OCI-LY7 (cell line): Measurements from ENCODE around the gene SLC9A9. TPM values are rescaled to one million over a fixed set of nuclear protein-coding genes. Genes with fewer than 3 reads are reported as not detected.

Experiments used
- BruUV-seq: library from RNA; stranded (reverse); fragments of 400-500 nt; replicated peaks from 2 replicates; lab custom pipeline; 2021; lab: Mats Ljungman, UMichigan
- CTCF ChIA-PET: fragments of 300-600 bp; sonication (Branson Sonifier 250); formaldehyde crosslinking; loops from one replicate; lab custom pipeline; 2022; ENCODE audit warnings: antibody characterized with exemption; ENCODE audit not compliant: unreplicated experiment; lab: Charles Lee
- POLR2A ChIA-PET: fragments of 300-600 bp; sonication (Branson Sonifier 250); formaldehyde crosslinking; loops from one replicate; lab custom pipeline; 2022; ENCODE audit warnings: antibody characterized with exemption; lab: Charles Lee
- DNase-seq: peaks from one replicate; pipeline ENCODE4 v3.0.0-alpha.2; 2015; ENCODE audit warnings: low spot score
- H2AFZ ChIP-seq: fragments of 200-600 bp; sonication (generic), shearing (Covaris generic); 2 replicates; pipeline ENCODE4 v1.6.1; 2014; ENCODE audit warnings: mild to moderate bottlenecking, antibody characterized with exemption, low read length, moderate library complexity
- H3K27ac ChIP-seq: fragments of 200-600 bp; sonication (generic); 2 replicates; pipeline ENCODE4 v1.5.1; 2014; ENCODE audit warnings: mixed run types, low read depth, mild to moderate bottlenecking, moderate library complexity, low read length, inconsistent platforms; ENCODE audit not compliant: poor library complexity, severe bottlenecking
- H3K36me3 ChIP-seq: fragments of 200-600 bp; sonication (generic); 2 replicates; pipeline ENCODE4 v1.6.1; 2014; ENCODE audit warnings: mild to moderate bottlenecking, antibody characterized with exemption, low read length, moderate library complexity, mixed read lengths; ENCODE audit not compliant: insufficient read depth
- H3K4me1 ChIP-seq: fragments of 200-600 bp; sonication (generic); 2 replicates; pipeline ENCODE4 v1.5.1; 2014; ENCODE audit warnings: mild to moderate bottlenecking, low read length; ENCODE audit not compliant: insufficient read depth, poor library complexity, severe bottlenecking
- H3K4me2 ChIP-seq: fragments of 200-600 bp; sonication (generic); 2 replicates; pipeline ENCODE4 v1.6.1; 2014; ENCODE audit warnings: mild to moderate bottlenecking, low read length
- H3K4me3 ChIP-seq: fragments of 200-600 bp; sonication (generic); 2 replicates; pipeline ENCODE4 v1.5.1; 2014; ENCODE audit warnings: mild to moderate bottlenecking, low read depth, low read length; ENCODE audit not compliant: poor library complexity, severe bottlenecking
- H3K79me2 ChIP-seq: fragments of 200-600 bp; sonication (generic); 2 replicates; pipeline ENCODE4 v1.6.1; 2016; ENCODE audit warnings: low read depth, mild to moderate bottlenecking, low read length, moderate library complexity, mixed read lengths; ENCODE audit not compliant: insufficient read depth
- H3K9me2 ChIP-seq: fragments of 200-600 bp; sonication (generic); 2 replicates; pipeline ENCODE4 v1.6.1; 2016; ENCODE audit warnings: mild to moderate bottlenecking, low read length, mixed read lengths; ENCODE audit not compliant: insufficient read depth
- H3K9me3 ChIP-seq: fragments of 200-600 bp; sonication (generic); 2 replicates; pipeline ENCODE4 v1.6.1; 2014; ENCODE audit warnings: mild to moderate bottlenecking, mixed run types, low read length, mixed read lengths
- H4K20me1 ChIP-seq: fragments of 200-600 bp; sonication (generic); 2 replicates; pipeline ENCODE4 v1.6.1; 2014; ENCODE audit warnings: mild to moderate bottlenecking, antibody characterized with exemption, low read length, moderate library complexity, mixed read lengths; ENCODE audit not compliant: insufficient read depth
- EZH2phosphoT487 ChIP-seq: fragments of 200-600 bp; sonication (generic); IDR thresholded peaks from 2 replicates; pipeline ENCODE4 v1.6.1; 2018; ENCODE audit warnings: low read depth, borderline replicate concordance, mild to moderate bottlenecking, mixed run types, antibody characterized with exemption, low read length, moderate library complexity, mixed read lengths
- intact Hi-C: fragments of 100-400 bp; cut with micrococcal nuclease; formaldehyde crosslinking; loops from one replicate; pipeline ENCODE4 v1.10.0; 2022; ENCODE audit not compliant: unreplicated experiment
- total RNA-seq, 2 experiments: library from RNA; depleted of rRNA in 1 of 2; stranded (reverse); fragments of >200 nt in 1 of 2; shearing (Covaris generic) in 1 of 2; gene quantifications; 2 replicates each; pipeline ENCODE4 v1.2.3, GENCODE V29; 2014 to 2022
- TF ChIP-seq, protein P1 (sequence below): fragments of 200-600 bp; sonication (generic); conservative IDR thresholded peaks from 2 replicates; pipeline ENCODE4 v1.5.1; 2014; ENCODE audit warnings: mild to moderate bottlenecking, antibody characterized with exemption, low read length, moderate library complexity, mixed read lengths

The SLC9A9 gene
- total RNA-seq, 2 experiments from 2014 or later: 9.3 to 14.8 TPM

DNA sequence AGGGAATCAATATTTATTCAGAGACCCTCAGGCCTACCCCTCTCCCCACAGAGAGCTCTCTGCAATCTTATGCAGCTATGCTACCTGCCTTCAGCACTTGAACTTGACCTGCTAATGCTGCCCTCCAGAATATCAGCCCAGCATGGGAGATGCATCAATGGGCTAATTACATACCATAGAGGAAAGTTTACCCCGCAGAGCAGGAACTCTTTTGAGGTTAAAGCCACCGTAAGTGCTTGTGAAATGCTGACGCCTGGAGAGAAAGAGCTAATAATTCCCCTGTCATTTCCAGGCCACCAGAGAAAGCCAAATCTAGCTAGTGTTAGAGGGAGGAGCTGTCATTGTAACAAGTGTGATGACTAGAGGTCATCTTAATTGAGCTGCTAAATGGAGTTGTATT, 601.2 kb downstream of the SLC9A9 start:
- ChIA-PET POLR2A (interaction anchor here (0.6 kb wide), 1 partner anchor 622 kb away, joined by 4 read pairs; no protein-coding TSS in a partner anchor), CTCF (no interaction called here)
- TF ChIP-seq, protein P1, sequence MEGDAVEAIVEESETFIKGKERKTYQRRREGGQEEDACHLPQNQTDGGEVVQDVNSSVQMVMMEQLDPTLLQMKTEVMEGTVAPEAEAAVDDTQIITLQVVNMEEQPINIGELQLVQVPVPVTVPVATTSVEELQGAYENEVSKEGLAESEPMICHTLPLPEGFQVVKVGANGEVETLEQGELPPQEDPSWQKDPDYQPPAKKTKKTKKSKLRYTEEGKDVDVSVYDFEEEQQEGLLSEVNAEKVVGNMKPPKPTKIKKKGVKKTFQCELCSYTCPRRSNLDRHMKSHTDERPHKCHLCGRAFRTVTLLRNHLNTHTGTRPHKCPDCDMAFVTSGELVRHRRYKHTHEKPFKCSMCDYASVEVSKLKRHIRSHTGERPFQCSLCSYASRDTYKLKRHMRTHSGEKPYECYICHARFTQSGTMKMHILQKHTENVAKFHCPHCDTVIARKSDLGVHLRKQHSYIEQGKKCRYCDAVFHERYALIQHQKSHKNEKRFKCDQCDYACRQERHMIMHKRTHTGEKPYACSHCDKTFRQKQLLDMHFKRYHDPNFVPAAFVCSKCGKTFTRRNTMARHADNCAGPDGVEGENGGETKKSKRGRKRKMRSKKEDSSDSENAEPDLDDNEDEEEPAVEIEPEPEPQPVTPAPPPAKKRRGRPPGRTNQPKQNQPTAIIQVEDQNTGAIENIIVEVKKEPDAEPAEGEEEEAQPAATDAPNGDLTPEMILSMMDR: no peak
- TF ChIP-seq EZH2phosphoT487: no peak
- H3K79me2 ChIP-seq: no peaks in the 10 kb centered on the region
- intact Hi-C loops: no loop called here
- no peaks in the 10 kb centered on the region for H3K9me3 ChIP-seq
- no TSS peak for BruUV-seq
- no peak for DNase-seq
- H2AFZ ChIP-seq: no peak overlapping the region
- no peak overlapping the region for H3K27ac ChIP-seq
- no peaks in the 10 kb centered on the region for H4K20me1 ChIP-seq
- H3K4me2 ChIP-seq: no peak overlapping the region
- H3K4me1 ChIP-seq: no peaks in the 10 kb centered on the region
- no peak overlapping the region for H3K4me3 ChIP-seq
- no peaks in the 10 kb centered on the region for H3K9me2 ChIP-seq
- H3K36me3 ChIP-seq: no peaks in the 10 kb centered on the region

DNA sequence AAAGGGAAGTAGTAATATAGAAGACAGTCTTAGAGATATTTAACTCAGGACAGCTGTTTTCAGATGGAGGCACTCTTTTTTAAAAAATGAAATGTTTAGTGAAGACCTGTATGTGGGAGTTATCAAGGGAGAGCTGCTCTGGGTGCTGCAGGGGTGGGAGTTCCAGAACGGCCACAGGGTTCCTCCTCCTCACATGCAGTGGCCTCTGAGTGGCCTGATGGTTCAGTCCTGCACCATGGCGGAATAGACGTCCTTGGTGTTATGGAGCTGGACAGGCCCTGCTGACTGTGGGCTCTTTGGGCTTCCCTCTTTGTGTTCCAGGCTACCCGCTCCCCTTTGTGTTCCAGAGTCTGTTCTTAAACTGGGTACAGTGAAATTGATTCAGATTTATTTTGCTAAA, 602.6 kb downstream of the SLC9A9 start:
- H3K4me3 ChIP-seq: no peak overlapping the region
- intact Hi-C loops: no loop called here
- no peaks in the 10 kb centered on the region for H3K4me1 ChIP-seq
- H3K79me2 ChIP-seq: no peaks in the 10 kb centered on the region
- BruUV-seq: no TSS peak
- H4K20me1 ChIP-seq: no peaks in the 10 kb centered on the region
- H3K4me2 ChIP-seq: no peak overlapping the region
- DNase-seq: no peak
- no peaks in the 10 kb centered on the region for H3K9me2 ChIP-seq
- no peak overlapping the region for H2AFZ ChIP-seq
- H3K9me3 ChIP-seq: no peaks in the 10 kb centered on the region
- ChIA-PET POLR2A (no interaction called here), CTCF (no interaction called here)
- TF ChIP-seq, protein P1: no peak
- no peak for TF ChIP-seq EZH2phosphoT487
- H3K27ac ChIP-seq: no peak overlapping the region
- no peaks in the 10 kb centered on the region for H3K36me3 ChIP-seq

DNA sequence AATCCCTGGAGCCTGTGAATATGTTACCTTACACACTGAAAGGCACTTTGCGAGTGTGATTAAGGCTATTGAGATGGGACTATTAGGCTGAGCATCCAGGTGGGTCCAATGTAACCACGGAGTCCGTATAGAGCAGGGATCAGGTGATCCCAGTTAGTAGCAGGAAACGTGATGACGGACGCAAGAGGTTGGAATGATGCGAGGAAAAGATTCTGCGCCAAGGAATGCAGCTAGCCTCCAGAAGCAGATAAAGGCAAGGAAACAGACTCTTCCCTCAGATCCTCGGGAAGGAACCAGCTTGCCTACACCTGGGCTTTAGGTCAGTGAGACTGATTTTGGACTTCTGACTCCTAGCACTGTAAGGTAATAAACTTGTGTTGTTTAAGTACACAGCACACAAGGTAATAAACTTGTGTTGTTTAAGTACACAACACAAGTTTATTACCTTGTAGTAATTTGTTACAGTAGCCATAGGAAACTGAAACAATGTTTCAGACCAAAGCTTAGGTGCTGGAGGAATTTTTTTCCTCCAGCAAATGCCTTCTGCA, 603.7 kb downstream of the SLC9A9 start:
- no peak for DNase-seq
- Histone ChIP-seq H3K4me2 (no peak overlapping the region), H4K20me1 (no peaks in the 10 kb centered on the region), H3K27ac (no peak overlapping the region), H3K4me1 (no peaks in the 10 kb centered on the region), H3K9me2 (no peaks in the 10 kb centered on the region), H3K9me3 (no peaks in the 10 kb centered on the region), H3K4me3 (no peak overlapping the region), H2AFZ (no peak overlapping the region), H3K79me2 (no peaks in the 10 kb centered on the region), H3K36me3 (no peaks in the 10 kb centered on the region)
- intact Hi-C loops: no loop called here
- TF ChIP-seq, protein P1: no peak
- TF ChIP-seq EZH2phosphoT487: no peak
- ChIA-PET CTCF (no interaction called here), POLR2A (interaction anchor here (0.5 kb wide), 1 partner anchor 43 kb away, joined by 3 read pairs; no protein-coding TSS in a partner anchor)
- BruUV-seq: no TSS peak
